Suppressor macrophage treated with lipopolysaccharide for 1 hour (primary cell): ENCODE measurements around the gene ZFR.
"Not testable (repeated sequence)": the region's sequence is repeated elsewhere in the genome, so short reads cannot be mapped to it uniquely, and the experiment has no call there.

Experiments used
- DNase-seq, 3 donors: peaks; one replicate each; pipeline ENCODE4 v3.0.0-alpha.2; 2020 to 2022

Gene ZFR

GRCh38 chr5:32405507-32405906 is 39.0 kb downstream of the ZFR start:
- DNase-seq = no peak

DNA sequence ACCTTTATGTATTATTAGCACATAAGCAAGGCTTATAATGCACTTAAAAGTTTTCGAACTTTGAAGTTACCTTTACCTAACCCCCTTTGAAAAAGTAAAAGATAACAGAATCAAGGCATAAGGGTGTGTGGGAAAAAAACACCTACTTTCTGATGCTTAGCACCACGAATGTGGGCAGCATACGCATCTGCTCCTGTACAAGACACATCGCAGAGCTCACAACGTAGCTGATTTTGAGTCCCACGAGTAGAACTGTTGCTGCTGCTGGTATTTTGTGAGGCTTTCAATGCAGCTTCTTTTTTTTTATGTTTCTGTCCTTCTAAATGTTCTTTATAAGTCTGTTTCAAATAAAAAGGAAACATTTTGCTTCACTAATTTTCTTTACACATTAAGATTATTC is 40.8 kb downstream of the ZFR start:
- DNase-seq = no peak

- DNase-seq = peak in 2 of 3 donors; percentile 7 to 9
Measured at GRCh38 chr5:32400401-32400800, 44.1 kb downstream of the ZFR start.

- not testable (repeated sequence) for DNase-seq
Measured at GRCh38 chr5:32398754-32399153, 45.8 kb downstream of the ZFR start.

- DNase-seq = peak; percentile 4 to 30 (median 27)
Measured at GRCh38 chr5:32394981-32395380, 49.6 kb downstream of the ZFR start.

- no peak for DNase-seq
Measured at GRCh38 chr5:32392039-32392438, 52.5 kb downstream of the ZFR start.

GRCh38 chr5:32390819-32391591 is 53.5 kb downstream of the ZFR start:
- DNase-seq = peak; percentile 71 to 83 (median 82)

- DNase-seq = peak; percentile 51 to 79 (median 70)
Measured at GRCh38 chr5:32388432-32389129, 56.0 kb downstream of the ZFR start.

GRCh38 chr5:32387841-32388240 is 56.7 kb downstream of the ZFR start:
- DNase-seq = no peak

GRCh38 chr5:32387211-32387610 is 57.3 kb downstream of the ZFR start:
- DNase-seq = no peak

- no peak for DNase-seq
Measured at GRCh38 chr5:32384621-32385020, 59.9 kb downstream of the ZFR start.

DNA sequence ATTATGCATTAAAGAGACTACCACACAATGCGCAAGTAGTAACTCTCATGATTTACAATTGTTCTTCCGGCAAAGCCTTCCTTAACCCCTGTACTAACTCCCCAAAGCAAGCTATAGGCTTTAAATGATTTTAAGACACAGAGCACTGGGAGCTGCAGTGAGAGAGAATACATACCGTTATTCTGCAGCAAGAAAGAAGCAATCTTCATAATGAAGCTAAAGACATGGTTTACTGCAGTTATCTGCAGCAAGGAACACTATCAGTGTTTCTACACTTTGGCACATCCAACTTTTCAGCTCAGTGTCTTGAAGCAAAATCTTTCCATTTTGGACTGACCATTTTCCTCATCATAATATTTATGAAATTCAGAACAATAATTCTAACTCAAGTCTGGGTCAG is 61.0 kb downstream of the ZFR start:
- DNase-seq = no peak

DNA sequence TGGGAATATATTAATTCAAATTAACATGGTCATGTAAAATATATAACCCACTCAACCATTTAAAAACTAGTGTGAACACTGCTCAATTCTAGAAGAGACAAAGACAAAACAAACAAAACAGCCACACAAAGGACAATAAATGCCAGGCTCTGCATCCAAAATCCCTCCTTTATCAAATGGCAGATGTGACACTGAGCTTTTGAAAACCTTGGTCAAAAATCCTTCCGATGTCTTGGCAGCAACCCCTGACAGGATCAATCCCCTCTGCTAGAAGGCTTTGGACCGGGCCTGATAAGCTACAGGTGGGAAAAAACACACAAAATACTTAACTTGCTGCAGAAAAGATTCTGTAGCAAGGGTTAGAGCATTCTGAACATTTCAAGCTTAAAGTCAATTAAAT is 61.5 kb downstream of the ZFR start:
- no peak for DNase-seq

GRCh38 chr5:32379421-32379820 is 65.1 kb downstream of the ZFR start:
- DNase-seq = no peak

GRCh38 chr5:32378966-32379365 is 65.6 kb downstream of the ZFR start:
- DNase-seq = no peak

- peak; percentile 25 to 39 (median 34) for DNase-seq
Measured at GRCh38 chr5:32369542-32370155, 74.9 kb downstream of the ZFR start.

GRCh38 chr5:32369032-32369431 is 75.5 kb downstream of the ZFR start:
- no peak for DNase-seq

DNA sequence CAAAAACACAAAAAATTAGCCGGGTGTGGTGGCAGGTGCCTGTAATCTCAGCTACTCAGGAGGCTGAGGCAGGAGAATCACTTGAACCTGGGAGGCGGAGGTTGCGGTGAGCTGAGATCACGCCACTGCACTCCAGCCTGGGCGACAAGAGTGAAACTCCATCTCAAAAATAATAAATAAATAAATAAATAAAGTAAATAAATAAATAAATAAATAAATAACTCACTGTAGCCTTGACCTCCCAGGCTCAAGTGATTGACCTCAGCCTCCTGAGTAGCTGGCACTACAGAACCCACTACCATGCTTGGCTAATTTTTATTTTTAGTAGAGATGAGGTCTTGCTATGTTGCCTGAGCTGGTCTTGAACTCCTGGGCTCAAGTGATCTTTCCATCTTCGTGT is 77.3 kb downstream of the ZFR start:
- DNase-seq = not testable (repeated sequence)

GRCh38 chr5:32365623-32366022 is 78.9 kb downstream of the ZFR start:
- DNase-seq = no peak

GRCh38 chr5:32363030-32363429 is 81.5 kb downstream of the ZFR start:
- no peak for DNase-seq

DNA sequence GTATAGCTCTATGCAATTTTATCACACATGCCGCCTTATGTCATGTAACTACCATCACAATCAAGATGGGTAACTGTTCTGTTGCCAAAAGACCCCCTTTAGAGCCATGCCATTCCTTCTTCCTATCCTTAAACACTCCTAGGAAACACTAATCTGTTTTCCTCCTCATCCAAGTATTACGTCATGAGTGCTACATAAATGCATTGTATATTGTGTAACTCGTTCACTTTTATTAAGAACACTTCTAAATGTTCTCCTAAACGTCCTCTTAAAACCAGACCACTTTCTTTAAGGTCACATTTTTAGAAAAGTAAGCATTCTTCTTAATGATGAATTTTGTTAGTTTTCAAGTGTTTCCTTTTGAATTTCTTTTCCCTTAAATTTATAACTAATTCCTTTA is 82.0 kb downstream of the ZFR start:
- DNase-seq = no peak

DNA sequence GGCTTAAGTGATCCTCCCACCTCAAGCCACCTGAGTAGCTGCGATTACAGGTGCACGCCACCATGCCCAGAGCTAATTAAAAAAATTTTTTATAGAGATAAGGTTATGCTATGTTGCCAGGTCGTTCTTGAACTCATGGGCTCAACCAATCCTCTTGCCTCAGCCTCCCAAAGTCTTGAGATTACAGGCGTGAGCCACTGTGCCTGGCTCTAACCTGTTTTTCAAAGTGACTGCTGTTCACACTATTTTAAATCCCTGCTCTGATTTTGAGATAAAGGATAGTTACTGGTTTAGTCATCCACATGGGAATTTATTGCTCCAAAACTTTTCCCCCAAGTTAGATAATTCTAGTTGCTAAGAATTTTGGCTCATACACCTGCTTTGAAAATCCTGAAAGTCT is 83.6 kb downstream of the ZFR start:
- no peak for DNase-seq

DNA sequence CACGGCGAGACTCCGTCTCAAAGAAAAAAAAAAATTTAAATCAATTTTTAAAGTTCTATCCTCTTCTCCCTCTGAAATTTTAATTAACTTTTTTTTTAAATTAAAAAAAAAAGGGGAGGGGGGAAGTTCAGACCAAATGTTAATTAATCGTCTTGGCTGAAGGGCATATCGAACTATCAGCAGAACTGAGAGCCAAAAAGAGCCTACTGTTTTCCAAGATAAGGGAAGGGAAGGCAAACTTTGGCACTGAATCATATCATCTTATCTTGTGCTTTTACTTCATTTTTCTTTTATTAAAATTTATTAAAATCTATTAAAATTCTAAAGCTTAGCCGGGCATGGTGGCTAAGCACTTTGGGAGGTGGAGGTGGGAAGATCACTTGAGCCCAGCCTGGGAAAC is 85.9 kb downstream of the ZFR start:
- DNase-seq = no peak

- DNase-seq = no peak
Measured at GRCh38 chr5:32357658-32358057, 86.9 kb downstream of the ZFR start.
